H1 (cell line): ENCODE results near the gene CD200.

Experiments used
- EZH2 ChIP-seq: fragments of 200-600 bp; sonication (generic); IDR thresholded peaks from 2 replicates; pipeline ENCODE4 v1.7.1; 2012; ENCODE audit warnings: low read depth, mild to moderate bottlenecking, moderate library complexity, low read length, inconsistent platforms; ENCODE audit not compliant: severe bottlenecking
- FOSL1 ChIP-seq: IDR thresholded peaks from 2 replicates; pipeline ENCODE4 v1.6.1; 2011; ENCODE audit warnings: mild to moderate bottlenecking, low read depth, low read length, moderate library complexity; ENCODE audit not compliant: insufficient read depth
- HDAC6 ChIP-seq: IDR thresholded peaks from one replicate; pipeline ENCODE4 v1.7.1; 2012; ENCODE audit warnings: low read depth, mild to moderate bottlenecking, inconsistent platforms, low read length, moderate library complexity
- JUN ChIP-seq: IDR thresholded peaks from 2 replicates; pipeline ENCODE4 v1.6.1; 2011; ENCODE audit warnings: low read depth, mild to moderate bottlenecking, improper control_type of control experiment, low read length
- PHF8 ChIP-seq: fragments of 200-600 bp; sonication (generic); conservative IDR thresholded peaks from 2 replicates; pipeline ENCODE4 v1.7.1; 2012; ENCODE audit warnings: low read depth, mild to moderate bottlenecking, inconsistent platforms, low read length, moderate library complexity
- POLR2A ChIP-seq, 2 experiments: IDR thresholded peaks; 1 replicate in 1 of 2; 2 replicates in 1 of 2; pipeline ENCODE4 v1.6.1; 2011; ENCODE audit warnings: low read depth in 2 of 2, low read length in 2 of 2, mild to moderate bottlenecking in 2 of 2; ENCODE audit errors: control extremely low read depth in 1 of 2
- POLR2AphosphoS5 ChIP-seq: IDR thresholded peaks from 2 replicates; pipeline ENCODE4 v1.6.1; 2011; ENCODE audit warnings: low read depth, low read length
- RNF2 ChIP-seq: fragments of 200-900, 300-1000 bp; sonication (generic); IDR thresholded peaks from 2 replicates; pipeline ENCODE4 v1.7.1; 2016; ENCODE audit warnings: borderline replicate concordance, low read depth, mild to moderate bottlenecking, antibody characterized with exemption, low read length; ENCODE audit not compliant: poor library complexity, severe bottlenecking; ENCODE audit errors: missing control alignments
- SP2 ChIP-seq: IDR thresholded peaks from 2 replicates; pipeline ENCODE4 v1.6.1; 2012; ENCODE audit warnings: mild to moderate bottlenecking, low read length, inconsistent platforms
- TAF1 ChIP-seq: IDR thresholded peaks from 2 replicates; pipeline ENCODE4 v1.6.1; 2011; ENCODE audit warnings: mild to moderate bottlenecking, low read depth, low read length
- TCF12 ChIP-seq: IDR thresholded peaks from 2 replicates; pipeline ENCODE4 v1.6.1; 2011; ENCODE audit warnings: low read depth, mild to moderate bottlenecking, low read length
- TF ChIP-seq, protein P1 (sequence below), 3 experiments: IDR thresholded peaks; 1 replicate in 2 of 3; 2 replicates in 1 of 3; pipeline versions ENCODE4 v1.5.1 to v1.6.1; 2011; ENCODE audit warnings: low read length in 3 of 3, mild to moderate bottlenecking in 3 of 3, inconsistent platforms in 2 of 3, low read depth in 1 of 3, moderate library complexity in 1 of 3; ENCODE audit not compliant: insufficient read depth in 1 of 3; ENCODE audit errors: control extremely low read depth in 1 of 3
- TF ChIP-seq, protein P2 (sequence below): IDR thresholded peaks from 2 replicates; pipeline ENCODE4 v1.6.1; 2011; ENCODE audit warnings: low read depth, mild to moderate bottlenecking, low read length; ENCODE audit not compliant: insufficient read depth

DNA sequence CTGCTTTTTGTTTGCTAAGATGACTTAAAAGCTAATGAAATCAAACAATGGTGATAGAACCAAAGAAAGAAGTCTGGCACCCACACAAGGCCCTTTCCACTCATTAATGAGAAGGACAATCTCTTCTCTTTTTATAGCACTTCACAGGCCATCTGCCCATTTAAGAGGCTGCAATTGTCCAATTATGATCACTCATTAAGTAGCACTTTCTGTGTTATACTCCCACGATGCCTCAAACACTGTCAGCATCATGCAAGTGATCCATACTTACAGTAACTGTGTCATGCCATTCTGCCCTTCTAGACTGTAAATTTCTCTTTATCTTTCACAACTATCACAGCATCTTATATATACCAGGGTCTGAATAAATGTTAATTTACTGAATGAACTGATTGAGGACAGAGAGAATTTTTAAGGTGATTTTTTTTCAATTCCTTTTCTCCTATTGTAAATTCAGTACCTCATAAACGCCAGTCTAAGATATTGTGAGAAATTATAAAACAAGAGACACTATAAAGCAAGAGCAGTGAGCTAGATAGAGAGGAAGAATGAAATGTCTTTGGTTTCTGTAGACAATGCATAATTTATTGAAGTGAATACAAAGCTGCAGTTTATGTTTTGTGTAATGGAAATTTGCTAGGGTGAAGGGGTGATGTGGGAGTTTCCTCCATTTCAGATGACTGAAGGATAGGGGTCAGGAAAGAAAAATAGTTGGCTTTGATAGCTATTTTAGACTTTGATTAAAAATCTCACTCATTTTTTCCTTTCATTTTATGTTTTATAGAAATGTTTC is 17.3 kb downstream of the CD200 start:
- no peak for TF ChIP-seq FOSL1
- TF ChIP-seq POLR2A (IDR thresholded peaks at IDR 0.05; ENCODE audit: control extremely low read depth in 1 of 2, low read depth in 2 of 2, low read length in 2 of 2), result no peak
- TF ChIP-seq SP2, result no peak
- no peak for TF ChIP-seq EZH2
- TF ChIP-seq HDAC6, result no peak
- no peak for TF ChIP-seq JUN
- TF ChIP-seq, protein P1, sequence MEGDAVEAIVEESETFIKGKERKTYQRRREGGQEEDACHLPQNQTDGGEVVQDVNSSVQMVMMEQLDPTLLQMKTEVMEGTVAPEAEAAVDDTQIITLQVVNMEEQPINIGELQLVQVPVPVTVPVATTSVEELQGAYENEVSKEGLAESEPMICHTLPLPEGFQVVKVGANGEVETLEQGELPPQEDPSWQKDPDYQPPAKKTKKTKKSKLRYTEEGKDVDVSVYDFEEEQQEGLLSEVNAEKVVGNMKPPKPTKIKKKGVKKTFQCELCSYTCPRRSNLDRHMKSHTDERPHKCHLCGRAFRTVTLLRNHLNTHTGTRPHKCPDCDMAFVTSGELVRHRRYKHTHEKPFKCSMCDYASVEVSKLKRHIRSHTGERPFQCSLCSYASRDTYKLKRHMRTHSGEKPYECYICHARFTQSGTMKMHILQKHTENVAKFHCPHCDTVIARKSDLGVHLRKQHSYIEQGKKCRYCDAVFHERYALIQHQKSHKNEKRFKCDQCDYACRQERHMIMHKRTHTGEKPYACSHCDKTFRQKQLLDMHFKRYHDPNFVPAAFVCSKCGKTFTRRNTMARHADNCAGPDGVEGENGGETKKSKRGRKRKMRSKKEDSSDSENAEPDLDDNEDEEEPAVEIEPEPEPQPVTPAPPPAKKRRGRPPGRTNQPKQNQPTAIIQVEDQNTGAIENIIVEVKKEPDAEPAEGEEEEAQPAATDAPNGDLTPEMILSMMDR (IDR thresholded peaks at IDR 0.05; ENCODE audit: control extremely low read depth in 1 of 3, insufficient read depth in 1 of 3, low read depth in 1 of 3, low read length in 3 of 3), result no peak
- TF ChIP-seq RNF2, result no peak
- TF ChIP-seq, protein P2, sequence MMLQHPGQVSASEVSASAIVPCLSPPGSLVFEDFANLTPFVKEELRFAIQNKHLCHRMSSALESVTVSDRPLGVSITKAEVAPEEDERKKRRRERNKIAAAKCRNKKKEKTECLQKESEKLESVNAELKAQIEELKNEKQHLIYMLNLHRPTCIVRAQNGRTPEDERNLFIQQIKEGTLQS, result no peak
- no peak for TF ChIP-seq PHF8
- TF ChIP-seq TAF1, result no peak
- TF ChIP-seq TCF12, result no peak
- no peak for TF ChIP-seq POLR2AphosphoS5
